CD4-positive, alpha-beta T cell treated with Interleukin-1 beta for 1 hour (primary cell): ENCODE measurements around the gene CENPT.
"Not testable (repeated sequence)": the region's sequence is repeated elsewhere in the genome, so short reads cannot be mapped to it uniquely, and the experiment has no call there.

Experiments
- DNase-seq, 2 donors: peaks; one replicate each; pipeline ENCODE4 v3.0.0-alpha.2; 2020 to 2022

Gene CENPT

DNA sequence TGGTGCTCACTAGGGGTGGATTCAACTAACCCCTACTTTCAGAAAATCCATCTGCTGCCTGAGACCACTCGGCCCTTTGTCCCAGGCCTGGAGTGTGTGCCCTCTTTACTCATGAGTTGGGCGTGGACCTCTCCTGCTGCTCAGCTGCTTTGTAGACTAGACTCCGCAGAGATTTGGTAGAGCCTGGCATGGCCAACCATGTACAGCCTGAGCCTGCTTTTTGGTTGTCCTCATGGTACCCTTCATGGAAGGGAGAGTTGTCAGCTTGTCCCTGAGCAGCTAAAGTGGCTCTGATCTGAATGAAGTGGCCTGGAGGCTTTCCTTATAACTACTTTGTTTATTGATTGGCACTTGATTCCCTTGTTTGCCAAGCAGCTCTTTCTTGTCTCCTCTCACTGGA lies 26.9 kb upstream of the CENPT start:
- no peak for DNase-seq

DNA sequence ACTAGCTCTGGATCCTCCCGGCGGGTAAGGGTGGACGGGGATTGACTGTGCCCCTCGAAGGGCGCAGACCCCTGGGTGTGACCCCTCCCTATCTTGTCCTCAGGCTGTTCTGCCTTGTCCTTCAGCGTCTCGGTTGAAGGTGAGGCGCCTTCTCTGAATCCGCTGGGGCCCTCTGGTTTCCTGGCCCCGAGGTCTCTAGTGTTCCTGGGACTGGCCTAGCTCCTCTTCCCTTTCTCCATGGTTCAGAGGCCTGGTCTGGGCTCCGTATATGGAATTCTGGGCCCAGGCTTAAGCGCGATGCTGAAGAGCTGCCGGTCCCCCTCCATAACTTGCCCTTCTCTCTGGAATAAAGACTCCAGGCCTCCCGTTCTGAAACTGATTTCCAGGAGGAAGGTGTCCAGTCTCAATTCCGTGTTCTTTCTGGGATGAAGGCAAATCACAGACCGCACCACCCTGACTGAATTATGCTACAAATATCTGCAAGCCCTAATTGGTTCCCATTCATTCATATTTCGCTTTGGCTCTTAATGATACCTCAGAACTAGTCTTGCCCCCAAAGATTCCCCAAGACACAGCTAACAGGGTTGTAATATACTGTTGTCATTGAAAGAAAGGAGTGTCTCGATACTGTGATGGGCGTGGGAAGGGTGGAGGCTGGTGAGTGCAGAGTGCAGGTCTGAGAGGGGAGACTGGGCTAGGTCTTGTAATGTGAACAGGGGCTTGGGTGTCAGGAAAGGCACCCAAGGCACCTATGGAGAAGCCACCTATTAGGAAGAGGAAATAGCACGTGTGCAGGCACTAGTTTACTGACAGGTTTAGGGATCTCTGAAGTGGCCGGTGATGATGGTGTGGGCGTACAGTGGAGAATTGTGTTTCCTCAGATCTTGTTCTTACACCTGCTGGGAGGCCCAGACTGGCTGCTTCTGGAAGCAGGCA lies 26.2 kb upstream of the CENPT start:
- no peak for DNase-seq

DNA sequence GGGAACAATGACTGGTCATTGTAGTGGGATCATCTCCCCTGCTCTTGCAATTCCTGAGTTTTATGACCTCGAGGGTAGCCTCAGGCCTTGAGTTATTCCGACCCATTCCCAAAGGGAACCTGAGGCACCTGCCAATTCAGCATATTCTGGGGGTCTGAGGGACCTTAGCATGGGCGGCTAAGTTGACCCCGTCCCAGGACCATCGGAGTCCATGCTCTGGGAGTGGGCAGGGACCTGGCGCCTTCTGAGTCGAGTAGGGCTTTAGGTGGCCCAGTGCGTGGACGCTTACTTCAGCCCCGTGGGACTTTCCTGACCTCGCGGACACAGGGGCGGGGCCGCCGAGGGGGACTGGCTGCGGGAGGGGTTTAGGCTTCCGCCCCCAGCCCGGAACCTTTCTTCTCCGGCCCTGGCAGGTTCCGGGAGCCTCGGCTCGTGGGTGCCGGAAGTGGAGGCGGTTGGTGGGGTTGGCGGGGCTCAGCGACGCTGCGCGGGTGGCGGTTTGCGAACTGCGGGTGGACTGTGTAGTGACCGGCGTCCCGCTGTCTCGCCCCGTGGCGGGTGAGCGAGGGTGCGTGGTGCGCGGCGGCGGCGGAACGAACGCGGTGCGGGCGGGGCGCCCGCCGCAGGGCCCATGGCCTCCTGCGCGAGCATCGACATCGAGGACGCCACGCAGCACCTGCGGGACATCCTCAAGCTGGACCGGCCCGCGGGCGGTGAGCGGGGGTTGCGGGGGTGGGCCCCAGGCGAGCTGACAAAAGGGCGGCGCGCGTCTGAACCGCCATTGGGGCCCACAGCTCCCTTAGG lies 25.3 kb upstream of the CENPT start, which contains the start of gene EDC4:
Gene EDC4 (plus strand): TSS at position 422 of the 804 bp plus-strand sequence. CDS start 210 bp downstream, at position 632.
- peak; percentile 87 to 91 for DNase-seq

DNA sequence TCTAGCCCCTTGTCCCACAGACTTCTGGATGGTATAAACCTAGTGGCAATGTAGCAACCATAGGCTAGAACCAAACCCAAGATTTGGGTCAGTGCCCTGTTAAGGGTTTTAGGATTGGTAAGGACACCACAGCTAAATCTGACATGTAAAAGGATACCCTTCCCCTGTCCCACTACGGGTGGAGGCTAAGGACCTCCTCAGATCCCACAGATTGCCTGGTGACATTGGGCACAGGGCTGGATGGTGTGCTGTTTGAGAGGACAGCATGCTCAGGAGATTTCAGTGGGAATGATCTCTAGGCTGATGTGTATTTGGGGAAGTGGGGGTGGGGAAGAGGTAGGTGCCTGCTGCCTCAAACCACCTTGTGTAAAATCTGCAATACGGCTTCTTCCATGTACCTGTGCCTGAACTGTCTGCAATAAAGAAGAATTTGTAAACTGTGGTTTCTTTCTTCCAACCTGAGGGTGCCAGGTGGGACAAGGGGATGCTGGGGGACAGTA lies 24.7 kb upstream of the CENPT start:
- DNase-seq: no peak

DNA sequence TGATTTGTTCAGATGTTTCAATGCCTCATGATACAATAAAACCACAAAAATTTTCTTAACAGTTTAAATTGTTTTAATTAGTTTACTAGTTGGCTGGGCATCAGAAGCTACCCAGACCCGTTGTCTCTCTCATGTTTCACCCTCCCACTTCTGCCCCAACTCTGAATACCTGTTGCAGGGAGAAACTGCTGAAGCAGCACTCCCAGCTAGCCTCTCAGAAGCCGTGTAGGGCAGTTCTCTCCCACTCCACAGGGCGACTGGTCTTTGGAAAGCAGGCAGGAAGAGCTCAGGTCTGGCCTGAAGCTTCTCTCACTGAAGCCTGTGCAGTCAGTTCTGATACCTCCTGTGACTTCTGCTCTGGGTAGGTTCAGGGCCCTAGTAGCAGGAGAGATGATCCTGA lies 23.8 kb upstream of the CENPT start:
- no peak for DNase-seq

DNA sequence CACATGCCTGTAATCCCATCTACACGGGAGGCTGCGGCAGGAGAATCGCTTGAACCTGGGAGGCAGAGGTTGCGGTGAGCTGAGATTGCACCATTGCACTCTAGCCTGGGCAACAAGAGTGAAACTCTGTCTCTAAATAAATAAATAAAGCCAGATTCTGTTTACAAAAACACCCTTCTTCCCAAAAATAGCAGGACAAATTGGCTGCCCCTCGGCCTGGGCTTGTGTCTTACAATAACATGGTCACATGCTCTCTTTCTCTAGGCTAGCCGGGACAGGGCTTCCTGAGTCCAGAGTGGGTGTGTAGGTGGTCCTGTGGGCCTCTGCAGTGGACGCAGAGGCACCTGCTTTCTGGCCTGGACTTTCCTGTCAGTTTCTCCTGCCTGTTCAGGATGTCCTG lies 22.2 kb upstream of the CENPT start:
- DNase-seq: no peak

DNA sequence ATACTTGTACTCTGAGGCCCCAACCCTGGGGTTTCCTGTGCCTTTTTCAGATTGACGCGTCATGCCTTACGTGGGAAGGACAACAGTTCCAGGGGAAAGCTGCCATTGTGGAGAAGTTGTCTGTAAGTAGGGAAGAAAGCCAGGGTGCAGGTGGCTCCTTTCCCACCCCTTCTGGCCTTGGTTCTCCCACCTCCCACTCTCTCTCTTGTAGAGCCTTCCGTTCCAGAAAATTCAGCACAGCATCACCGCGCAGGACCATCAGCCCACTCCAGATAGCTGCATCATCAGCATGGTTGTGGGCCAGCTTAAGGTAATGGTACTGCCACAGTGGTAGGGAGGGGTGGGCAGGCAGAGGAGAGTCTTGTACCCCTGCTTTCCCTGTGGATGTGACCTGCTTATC lies 20.8 kb upstream of the CENPT start:
- no peak for DNase-seq

DNA sequence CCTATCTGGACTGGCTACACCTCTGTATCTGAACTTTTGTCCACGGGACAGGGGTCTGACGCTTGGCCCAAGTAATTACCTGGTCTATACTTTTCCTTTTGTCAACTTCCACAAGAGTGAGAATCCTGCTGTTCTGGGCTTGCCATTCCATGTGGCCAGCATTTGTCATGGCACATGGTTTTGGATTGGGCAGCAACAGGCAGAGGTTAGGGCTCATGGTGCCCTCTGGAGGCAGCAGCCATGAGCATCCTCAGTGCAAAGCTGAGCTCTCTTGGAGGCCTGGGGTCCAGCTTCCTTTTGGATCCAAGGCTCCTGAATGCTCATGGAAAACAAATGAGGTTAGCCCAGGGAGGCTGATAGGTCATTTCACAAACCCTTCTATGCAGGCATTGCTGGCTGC lies 17.8 kb upstream of the CENPT start:
- DNase-seq: peak; percentile 18 to 34

DNA sequence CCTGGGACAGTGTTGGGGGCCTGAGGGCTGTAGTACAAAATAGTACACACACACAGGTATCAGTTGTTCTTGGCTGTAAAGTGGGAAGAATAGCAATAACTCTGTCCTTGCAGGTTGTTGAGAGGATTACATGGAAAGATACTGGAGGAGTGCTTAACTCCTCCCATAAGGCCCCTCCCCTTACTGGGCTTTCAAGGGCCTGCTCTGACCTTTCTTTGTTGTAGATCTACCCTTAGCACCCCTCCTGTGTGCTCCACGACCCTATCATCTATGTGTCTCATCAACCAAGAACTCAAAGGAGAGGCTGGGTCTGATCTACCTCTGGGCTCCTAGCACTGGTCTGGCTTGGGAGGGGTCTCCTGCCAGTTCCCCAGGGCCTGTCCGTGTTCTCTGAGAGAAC lies 17.1 kb upstream of the CENPT start:
- no peak for DNase-seq

DNA sequence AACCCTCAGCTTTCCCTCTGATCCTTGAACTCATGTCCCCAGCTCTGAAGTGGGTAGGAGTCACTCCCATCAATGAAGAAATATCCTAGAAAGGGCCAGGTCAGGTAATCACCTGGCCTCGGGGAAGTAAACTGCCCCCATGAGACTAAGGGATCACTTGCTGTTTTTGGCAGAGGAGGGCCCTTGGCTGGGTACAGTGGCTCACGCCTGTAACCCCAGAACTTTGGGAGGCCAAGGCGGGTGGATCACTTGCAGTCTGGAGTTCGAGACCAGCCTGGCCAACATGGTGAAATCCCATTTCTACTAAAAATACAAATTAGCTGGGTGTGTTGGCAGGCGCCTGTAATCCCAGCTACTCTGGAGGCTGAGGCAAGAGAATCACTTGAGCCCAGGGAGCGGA lies 16.6 kb upstream of the CENPT start:
- DNase-seq: not testable (repeated sequence)

DNA sequence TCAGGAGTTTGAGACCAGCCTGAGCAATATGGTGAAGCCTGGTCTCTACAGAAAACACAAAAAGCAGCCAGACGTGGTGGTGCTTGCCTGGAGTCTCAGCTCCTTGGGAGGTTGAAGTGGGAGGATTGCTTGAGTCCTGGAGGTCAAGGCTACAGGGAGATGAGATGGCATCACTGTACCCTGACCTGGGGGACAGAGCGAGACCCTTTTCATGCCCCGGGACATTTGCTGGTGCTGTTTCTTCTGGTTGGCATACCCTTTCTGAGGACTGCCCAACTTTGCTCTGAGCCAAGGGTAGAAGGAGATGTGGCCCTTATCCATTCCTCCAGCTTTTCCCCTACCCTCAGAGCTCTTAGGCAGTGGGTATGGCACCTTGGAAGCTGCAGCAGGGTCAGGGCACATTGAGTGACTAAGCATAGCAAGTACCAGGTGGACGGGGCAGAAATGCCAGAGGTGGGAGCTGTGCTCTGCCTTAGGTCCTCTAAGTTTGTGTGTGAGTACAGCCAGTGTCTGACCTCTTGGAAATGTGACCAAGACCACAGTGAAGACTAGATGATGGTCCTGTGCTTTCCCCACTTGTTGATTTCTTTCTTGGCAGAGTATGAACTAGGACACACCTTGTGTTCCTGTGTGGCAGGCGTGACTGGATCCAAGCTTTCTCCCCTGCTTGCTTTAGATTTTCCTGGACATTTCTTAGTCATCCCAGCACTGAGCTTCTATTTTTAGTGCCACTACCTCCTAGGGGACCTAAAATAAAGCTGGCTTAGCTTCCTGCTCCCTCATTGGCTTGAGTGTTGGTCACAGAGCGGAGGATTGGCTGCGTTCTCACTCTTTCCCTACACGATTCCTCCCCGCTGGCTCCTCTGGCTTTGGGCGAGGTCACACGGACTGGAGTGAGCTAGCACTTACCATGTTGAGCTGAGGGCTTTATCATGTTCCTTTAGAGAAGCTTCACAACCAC lies 15.4 kb upstream of the CENPT start:
- no peak for DNase-seq

DNA sequence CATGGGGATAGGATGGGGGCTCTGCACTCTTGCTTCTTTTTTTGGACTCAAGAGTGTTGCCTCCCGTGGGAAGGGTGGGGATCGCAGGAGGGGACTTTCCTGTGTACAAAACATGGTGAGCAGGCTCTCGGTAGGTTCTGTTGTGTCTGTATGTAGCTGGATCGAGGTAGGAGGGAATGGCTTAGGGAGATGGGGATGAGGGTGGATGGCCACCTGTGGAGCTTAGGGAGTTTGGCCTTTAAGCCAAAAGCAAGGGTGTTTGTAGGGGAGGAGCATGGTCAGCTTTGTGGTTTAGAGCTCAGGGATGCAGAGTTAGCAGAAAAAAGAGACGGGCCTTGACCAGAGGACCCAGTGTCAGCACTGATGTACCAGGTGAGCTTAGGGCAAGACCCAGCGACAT lies 14.4 kb upstream of the CENPT start:
- DNase-seq: no peak

DNA sequence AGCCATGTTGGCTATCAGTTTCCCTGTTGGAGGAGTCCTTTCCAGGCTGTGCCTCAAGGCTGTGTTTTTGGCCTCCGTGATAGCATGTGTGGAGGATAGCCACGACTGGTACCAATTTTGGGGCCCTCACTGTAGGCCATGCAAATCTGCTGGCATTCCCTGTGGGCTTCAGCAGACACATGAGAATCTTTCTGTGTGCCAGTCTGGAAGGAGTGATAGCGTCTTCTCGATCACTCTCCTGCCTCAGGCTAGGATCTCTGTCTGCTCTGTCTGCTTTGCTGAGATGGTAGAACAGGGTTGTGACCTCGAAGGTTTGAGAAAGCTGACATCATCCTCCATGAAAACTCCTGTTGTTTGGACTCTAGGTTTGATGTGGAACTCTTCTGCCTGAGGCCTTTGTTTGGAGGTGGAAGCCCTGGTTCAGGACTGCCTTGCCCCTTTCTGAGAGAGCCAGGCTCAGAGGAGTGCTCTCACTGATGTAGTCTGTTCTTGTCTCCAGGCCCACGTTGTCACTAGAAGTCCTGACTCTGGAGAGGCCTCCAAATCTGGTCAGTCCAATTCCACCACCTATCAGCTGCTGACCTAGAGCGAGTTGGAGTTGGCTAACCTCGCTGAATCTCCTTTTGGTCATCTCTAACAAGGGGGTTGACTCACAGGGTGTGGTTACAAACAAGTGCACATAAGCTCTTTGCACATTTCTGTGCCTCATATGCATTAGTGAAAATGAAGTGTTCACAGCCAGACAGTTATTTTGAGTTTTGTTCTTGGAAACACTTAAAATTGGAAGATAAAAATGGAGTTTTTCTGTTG lies 13.3 kb upstream of the CENPT start:
- DNase-seq: no peak

DNA sequence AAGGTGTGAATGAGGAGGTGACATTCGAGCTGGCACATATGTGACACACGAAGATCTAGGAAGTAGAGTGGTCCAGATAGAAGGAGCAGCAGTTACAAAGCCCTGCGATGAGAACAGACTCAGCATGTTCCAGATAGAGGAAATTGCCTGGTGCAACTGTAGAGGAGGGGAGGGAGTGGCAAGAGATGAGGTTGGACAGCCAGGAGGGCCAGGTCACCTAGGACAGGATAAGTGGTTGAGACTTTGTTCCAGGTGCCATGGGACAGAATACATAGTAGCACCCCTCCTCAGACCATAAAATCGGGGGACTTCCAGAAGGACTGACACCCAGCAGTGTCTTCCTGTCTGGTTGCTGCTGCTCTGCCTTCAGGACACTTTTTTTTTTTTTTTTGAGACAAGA lies 11.0 kb upstream of the CENPT start:
- no peak for DNase-seq

DNA sequence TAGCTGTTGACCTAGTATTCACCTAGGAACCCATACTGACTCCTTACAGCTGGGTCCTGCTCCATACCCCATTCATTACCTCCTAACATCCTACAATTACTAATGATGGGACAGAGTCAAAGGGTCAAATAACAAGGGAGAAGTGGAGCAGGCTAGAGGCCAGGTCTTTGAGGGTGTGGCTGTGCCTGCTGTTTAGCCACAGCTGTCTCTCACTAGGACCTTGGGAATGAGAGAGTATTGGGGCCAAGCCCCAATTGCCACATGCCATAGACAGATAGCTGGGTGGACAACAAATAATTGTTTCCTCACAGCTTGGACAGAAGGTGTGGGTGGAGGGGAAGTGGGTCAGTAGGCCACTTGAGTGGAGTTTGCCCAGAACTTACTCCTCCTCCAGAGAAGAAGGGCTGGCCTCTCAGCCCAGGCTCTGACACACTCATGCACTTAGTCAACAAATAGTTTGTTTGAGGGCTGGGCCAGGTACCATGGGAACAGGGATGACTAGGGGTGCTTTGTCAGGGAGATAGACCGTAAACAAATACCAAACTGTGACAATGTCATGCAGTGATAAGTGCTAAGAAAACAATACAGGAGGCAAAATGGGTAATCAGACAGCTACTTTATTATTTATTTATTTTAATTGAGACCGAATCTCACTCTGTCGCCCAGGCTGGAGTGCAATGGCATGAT lies 10.2 kb upstream of the CENPT start:
- peak; percentile 42 to 57 for DNase-seq

DNA sequence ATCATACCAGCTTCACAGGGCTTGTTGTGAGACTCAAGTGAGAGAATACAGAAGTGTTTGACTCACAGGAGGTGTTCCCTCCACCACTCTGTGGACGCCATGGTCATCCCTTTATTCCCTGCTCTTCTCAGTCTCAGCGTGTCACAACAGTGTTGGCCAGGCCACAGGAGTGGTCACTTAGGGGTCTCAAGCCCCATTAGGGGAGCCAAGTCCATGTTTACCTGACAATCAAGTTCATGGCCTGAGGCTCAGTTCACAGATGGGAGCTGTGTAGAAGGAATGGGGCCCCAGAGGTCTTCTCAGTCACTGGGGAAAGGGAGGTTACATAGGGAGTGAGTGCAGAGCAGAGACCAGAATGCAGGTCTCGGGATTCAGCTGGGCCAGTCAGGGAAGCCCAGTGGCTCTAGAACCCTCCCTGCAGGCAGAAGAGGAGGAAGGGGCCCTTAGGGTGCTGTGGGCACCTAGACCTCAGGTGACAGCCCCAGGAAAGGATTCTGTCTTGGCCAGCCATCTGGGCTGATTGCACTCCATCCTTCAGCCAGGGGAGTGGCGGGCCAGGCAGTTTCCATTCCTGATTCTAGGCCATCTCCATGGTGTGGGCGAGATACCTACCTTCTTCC lies 9.5 kb upstream of the CENPT start:
- DNase-seq: no peak

DNA sequence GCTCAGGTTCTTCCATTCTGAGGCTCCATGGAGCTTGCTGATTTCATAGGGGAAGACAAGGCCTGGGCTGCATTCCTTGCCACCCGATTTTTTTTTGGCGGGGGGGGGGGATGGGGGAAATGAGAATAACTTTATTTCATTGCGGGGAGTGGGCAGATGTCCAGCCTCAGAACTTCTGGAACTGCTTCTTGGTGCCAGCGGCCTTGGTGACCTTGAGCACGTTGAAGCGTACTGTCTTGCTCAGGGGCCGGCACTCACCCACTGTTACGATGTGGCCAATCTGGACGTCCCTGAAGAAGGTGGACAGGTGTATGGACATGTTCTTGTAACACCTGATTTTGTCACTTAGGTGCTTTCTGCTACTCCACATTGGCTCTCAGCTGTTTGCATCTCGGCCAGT lies 8.3 kb upstream of the CENPT start:
- DNase-seq: no peak

DNA sequence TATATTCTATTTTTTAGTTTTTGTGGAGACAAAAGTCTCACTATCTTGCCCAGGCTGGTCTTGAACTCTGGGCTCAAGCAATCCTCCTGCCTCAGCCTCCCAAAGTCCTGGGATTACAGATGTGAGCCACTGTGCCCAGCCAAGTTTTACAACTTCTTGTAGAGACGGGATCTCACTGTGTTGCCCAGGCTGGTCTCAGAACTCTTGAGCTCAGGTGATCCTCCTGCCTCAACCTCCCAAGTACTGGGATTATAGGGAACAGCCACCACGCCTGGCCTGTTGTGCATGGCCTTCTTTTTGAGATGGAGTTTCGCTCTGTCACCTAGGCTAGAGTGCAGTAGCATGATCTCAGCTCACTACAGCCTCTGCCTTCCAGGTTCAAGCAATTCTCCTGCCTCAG lies 6.2 kb upstream of the CENPT start:
- no peak for DNase-seq

DNA sequence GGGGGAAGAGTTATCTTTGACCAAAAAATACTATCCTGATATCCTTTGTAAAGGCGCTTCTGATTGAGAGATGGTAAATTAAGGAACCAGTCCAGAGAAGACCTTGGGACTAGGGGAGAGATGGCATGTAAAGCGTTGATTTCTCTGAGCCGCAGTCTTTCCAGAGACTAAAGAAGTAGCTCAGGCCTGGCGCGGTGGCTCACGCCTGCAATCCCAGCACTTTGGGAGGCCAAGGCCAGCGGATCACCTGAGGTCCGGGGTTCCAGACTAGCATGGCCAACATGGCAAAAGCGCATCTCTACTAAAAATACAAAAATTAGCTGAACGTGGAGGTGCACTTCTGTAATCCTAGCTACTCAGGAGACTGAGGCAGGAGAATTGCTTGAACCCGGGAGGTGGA lies 625 bp upstream of the CENPT start:
- DNase-seq: no peak

DNA sequence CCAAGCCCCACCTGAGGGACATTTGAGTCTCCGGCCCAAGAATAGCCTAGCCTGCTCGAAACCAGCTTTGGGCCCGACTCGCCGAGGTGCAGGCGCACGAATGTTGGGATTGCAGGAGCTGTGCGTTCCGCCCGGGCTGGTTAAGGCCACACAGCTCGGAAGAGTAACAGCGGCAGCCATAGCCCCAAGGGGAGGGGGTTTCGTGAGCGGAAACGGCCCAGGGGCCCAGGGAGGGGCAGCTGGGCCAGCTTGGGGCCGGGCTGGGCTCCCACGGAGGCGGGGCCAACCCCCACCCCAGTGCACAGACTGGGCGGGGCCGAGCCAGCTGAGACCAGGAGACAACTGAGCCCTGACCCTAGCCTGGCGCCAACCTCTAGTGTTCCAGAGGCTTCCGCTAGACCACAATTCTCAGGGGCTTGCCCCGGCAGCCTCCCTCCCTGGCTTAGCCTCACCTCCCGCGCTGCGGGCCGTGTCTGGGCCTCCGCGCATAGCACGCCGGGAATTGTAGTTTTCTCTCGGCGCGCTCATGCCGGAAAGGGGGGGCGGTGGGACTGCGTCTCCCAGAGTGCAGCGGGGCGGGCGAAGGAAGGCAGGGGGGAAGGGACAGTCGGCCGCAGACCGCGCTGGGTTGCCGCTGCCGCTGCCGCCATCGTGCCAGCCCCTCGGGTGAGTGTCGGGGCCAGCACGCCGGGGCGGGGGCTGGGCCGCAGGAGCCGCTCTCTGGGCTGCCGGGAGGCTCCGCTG lies 1.0 kb downstream of the CENPT start, which contains the start of gene NUTF2:
Gene NUTF2 (plus strand): TSS at position 614 of the 744 bp plus-strand sequence. CDS start 18,198 bp downstream, outside the sequence.
- peak; percentile 94 to 96 for DNase-seq
